Dendritic cell treated with granulocyte-macrophage colony-stimulating factor and Interleukin-4, amounts not matched to agents 40 ng/mL and 50 ng/mL, for 4 days (primary cell): ENCODE data around the gene ICA1.
A peak's percentile ranks its signal among the peaks of the same experiment; 100 is the strongest.
"Not testable (repeated sequence)": the region's sequence is repeated elsewhere in the genome, so short reads cannot be mapped to it uniquely, and the experiment has no call there.

Experiments used
- H3K27ac Mint-ChIP-seq: one replicate; pipeline ENCODE4 v1.8.0; 2022; ENCODE audit warnings: mild to moderate bottlenecking, mixed read lengths
- H3K27me3 Mint-ChIP-seq: one replicate; pipeline ENCODE4 v1.8.0; 2022; ENCODE audit warnings: mild to moderate bottlenecking, mixed read lengths
- H3K36me3 Mint-ChIP-seq: one replicate; pipeline ENCODE4 v1.8.0; 2022; ENCODE audit warnings: low read depth, mixed read lengths
- H3K4me1 Mint-ChIP-seq: one replicate; pipeline ENCODE4 v1.8.0; 2022; ENCODE audit warnings: low read depth, mixed read lengths
- H3K4me3 Mint-ChIP-seq: one replicate; pipeline ENCODE4 v1.8.0; 2022; ENCODE audit warnings: mild to moderate bottlenecking, moderate library complexity, mixed read lengths
- H3K9me3 Mint-ChIP-seq: one replicate; pipeline ENCODE4 v1.8.0; 2022; ENCODE audit warnings: mixed read lengths
- intact Hi-C: fragments of 100-400 bp; cut with micrococcal nuclease; formaldehyde crosslinking; loops from one replicate; pipeline ENCODE4 v1.15.0; 2022

The ICA1 gene

GRCh38 chr7:8261711-8262695 is at the start of gene ICA1:
ICA1 (minus strand) TSS chr7:8262167; CDS start chr7:8235926, 26,241 bp downstream.
- no peaks in the 10 kb centered on the region for H3K36me3 Mint-ChIP-seq
- H3K4me3 Mint-ChIP-seq, result peak within 1 kb of the TSS; percentile 82
- intact Hi-C loops, result no loop called here
- peaks cover 8% of the 10 kb centered on the region for H3K4me1 Mint-ChIP-seq
- peaks cover 7% of the 10 kb centered on the region for H3K9me3 Mint-ChIP-seq
- H3K27me3 Mint-ChIP-seq, result peaks cover 15% of the 10 kb centered on the region
- H3K27ac Mint-ChIP-seq, result peak within 1 kb of the TSS; percentile 67

GRCh38 chr7:8310876-8311275 is 48.9 kb upstream of the ICA1 start:
- Mint-ChIP-seq H3K36me3 (no peaks in the 10 kb centered on the region), H3K27ac (no peak overlapping the region), H3K4me3 (no peak overlapping the region), H3K9me3 (peaks cover 13% of the 10 kb centered on the region), H3K4me1 (no peaks in the 10 kb centered on the region), H3K27me3 (no peaks in the 10 kb centered on the region)
- intact Hi-C loops, result no loop called here

GRCh38 chr7:8305625-8306388 is 43.8 kb upstream of the ICA1 start:
- H3K4me1 Mint-ChIP-seq, result no peaks in the 10 kb centered on the region
- no peaks in the 10 kb centered on the region for H3K27me3 Mint-ChIP-seq
- H3K4me3 Mint-ChIP-seq, result no peak overlapping the region
- H3K9me3 Mint-ChIP-seq, result peaks cover 9% of the 10 kb centered on the region
- H3K27ac Mint-ChIP-seq, result no peak overlapping the region
- intact Hi-C loops, result no loop called here
- H3K36me3 Mint-ChIP-seq, result no peaks in the 10 kb centered on the region

- intact Hi-C loops, result no loop called here
- H3K36me3 Mint-ChIP-seq, result no peaks in the 10 kb centered on the region
- no peak overlapping the region for H3K27ac Mint-ChIP-seq
- H3K4me1 Mint-ChIP-seq, result no peaks in the 10 kb centered on the region
- no peaks in the 10 kb centered on the region for H3K27me3 Mint-ChIP-seq
- H3K4me3 Mint-ChIP-seq, result no peak overlapping the region
- H3K9me3 Mint-ChIP-seq, result peaks cover 9% of the 10 kb centered on the region
Measured at GRCh38 chr7:8305104-8305503, 43.1 kb upstream of the ICA1 start.

DNA sequence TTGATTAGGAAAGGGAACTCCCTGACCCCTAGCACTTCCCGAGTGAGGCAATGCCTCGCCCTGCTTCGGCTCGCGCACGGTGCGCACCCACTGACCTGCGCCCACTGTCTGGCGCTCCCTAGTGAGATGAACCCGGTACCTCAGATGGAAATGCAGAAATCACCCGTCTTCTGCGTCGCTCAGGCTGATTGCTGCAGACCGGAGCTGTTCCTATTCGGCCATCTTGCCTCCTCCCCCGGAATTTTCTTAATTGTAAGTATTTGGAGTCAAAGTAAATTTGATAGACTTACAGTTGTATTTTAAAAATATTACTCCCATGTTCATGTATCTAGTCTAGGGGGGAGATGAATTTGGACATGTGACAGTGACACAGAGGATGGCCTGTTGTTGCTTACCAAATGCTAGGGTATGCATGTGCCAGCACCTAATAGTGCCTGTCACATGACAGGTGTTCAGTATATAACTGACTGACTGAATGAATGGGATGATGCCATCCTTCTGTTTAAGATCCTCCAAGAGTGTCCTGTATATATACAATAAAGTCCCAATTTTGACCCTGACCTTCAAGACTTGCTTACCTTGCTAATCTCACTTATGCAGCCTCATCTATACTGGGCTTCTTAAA is 42.0 kb upstream of the ICA1 start:
- intact Hi-C loops, result no loop called here
- Mint-ChIP-seq H3K36me3 (no peaks in the 10 kb centered on the region), H3K4me1 (no peaks in the 10 kb centered on the region), H3K4me3 (no peak overlapping the region), H3K9me3 (peaks cover 9% of the 10 kb centered on the region), H3K27ac (no peak overlapping the region), H3K27me3 (no peaks in the 10 kb centered on the region)

GRCh38 chr7:8297023-8297422 is 35.1 kb upstream of the ICA1 start:
- H3K4me3 Mint-ChIP-seq, H3K27me3 Mint-ChIP-seq, H3K36me3 Mint-ChIP-seq, H3K4me1 Mint-ChIP-seq, H3K9me3 Mint-ChIP-seq, H3K27ac Mint-ChIP-seq: not testable (repeated sequence)
- intact Hi-C loops, result loop anchor here (5.0 to 10.0 kb wide), 3 partner anchors 80 to 702 kb away; no protein-coding TSS in a partner anchor

GRCh38 chr7:8296362-8296659 is 34.3 kb upstream of the ICA1 start:
- Mint-ChIP-seq H3K4me1 (no peaks in the 10 kb centered on the region), H3K4me3 (no peak overlapping the region), H3K27ac (no peak overlapping the region), H3K36me3 (no peaks in the 10 kb centered on the region), H3K9me3 (no peaks in the 10 kb centered on the region), H3K27me3 (peaks cover 3% of the 10 kb centered on the region)
- intact Hi-C loops, result loop anchor here (5.0 to 10.0 kb wide), 3 partner anchors 79 to 702 kb away; no protein-coding TSS in a partner anchor

DNA sequence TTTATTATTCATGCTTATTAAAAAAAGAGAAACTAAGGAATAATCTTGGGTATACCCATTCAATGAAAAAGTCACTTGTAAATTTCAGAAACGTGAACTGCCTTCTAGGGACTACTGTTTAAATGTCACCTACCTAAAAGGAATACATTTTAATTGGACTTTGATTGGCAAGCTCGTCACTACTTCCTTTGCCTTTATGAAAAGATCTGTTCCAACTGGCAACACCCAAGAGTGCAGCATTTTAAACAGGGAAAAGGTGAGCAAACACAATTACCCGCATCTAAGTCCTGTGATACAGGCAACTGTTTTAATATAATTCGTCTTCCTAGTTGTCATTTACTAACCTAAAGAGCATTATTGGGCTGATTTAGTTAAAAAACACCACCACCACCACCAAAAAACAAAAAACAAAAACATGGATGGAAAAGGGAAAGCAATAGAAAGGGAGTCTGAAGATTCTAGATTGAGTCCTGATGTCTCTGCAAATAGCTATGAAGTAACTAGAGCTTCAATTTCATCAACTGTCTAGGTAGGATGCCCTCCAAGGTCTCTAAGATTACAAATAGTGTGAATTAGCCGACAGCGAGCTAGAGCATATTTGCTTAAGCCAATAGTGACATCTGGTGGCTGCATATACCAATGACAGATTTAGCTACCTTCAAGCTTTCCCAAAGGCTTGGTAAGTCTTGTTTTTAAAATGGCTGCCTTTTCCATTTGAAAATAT is 33.8 kb upstream of the ICA1 start:
- Mint-ChIP-seq H3K4me3 (no peak overlapping the region), H3K27me3 (peaks cover 3% of the 10 kb centered on the region), H3K27ac (no peak overlapping the region), H3K9me3 (no peaks in the 10 kb centered on the region), H3K4me1 (no peaks in the 10 kb centered on the region), H3K36me3 (no peaks in the 10 kb centered on the region)
- intact Hi-C loops, result loop anchor here (5.0 to 10.0 kb wide), 3 partner anchors 78 to 701 kb away; no protein-coding TSS in a partner anchor

DNA sequence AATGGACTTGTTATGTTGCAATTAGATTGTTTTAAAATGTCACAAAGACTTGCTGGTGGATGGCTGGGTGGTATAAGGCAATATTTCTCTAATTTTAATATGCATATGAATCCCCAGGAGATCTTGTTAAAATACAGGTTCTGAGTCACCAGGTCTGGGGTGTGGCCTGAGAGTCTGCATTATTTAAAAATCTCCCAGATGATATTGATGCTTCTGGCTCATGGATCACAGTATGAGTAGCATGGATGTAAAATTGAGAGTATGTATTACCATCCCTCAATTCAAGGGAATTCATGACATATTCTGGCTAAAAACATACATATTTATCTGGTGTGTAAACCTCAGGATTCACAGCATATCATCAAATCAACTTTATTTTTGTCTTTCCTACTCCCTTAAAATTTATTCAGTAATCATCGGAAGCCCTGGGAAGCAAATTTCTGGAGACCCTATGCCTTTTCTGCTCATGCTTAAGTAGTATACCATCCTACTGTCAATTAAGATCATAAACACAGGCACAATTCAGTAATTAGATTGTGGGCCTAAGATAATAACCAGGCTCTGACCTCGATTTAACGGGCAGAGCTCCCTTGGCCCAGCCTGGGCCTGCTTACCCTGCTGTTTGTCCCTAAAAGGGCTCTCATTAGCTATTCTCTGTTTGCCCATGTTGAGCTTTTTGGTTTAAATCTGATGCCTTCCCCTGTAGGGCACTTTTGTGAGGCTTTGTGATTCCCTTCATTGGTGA is 29.6 kb upstream of the ICA1 start:
- Mint-ChIP-seq H3K4me1 (no peaks in the 10 kb centered on the region), H3K27me3 (peaks cover 3% of the 10 kb centered on the region), H3K9me3 (no peaks in the 10 kb centered on the region), H3K4me3 (no peak overlapping the region), H3K36me3 (no peaks in the 10 kb centered on the region), H3K27ac (no peak overlapping the region)
- intact Hi-C loops, result loop anchor here (10.0 kb wide), 1 partner anchor 697 kb away; no protein-coding TSS in a partner anchor

- H3K4me1 Mint-ChIP-seq, result no peaks in the 10 kb centered on the region
- H3K27ac Mint-ChIP-seq, result no peak overlapping the region
- no peaks in the 10 kb centered on the region for H3K36me3 Mint-ChIP-seq
- peaks cover 3% of the 10 kb centered on the region for H3K27me3 Mint-ChIP-seq
- intact Hi-C loops, result loop anchor here (10.0 kb wide), 1 partner anchor 696 kb away; no protein-coding TSS in a partner anchor
- H3K9me3 Mint-ChIP-seq, result no peaks in the 10 kb centered on the region
- H3K4me3 Mint-ChIP-seq, result no peak overlapping the region
Measured at GRCh38 chr7:8290645-8291308, 28.8 kb upstream of the ICA1 start.

DNA sequence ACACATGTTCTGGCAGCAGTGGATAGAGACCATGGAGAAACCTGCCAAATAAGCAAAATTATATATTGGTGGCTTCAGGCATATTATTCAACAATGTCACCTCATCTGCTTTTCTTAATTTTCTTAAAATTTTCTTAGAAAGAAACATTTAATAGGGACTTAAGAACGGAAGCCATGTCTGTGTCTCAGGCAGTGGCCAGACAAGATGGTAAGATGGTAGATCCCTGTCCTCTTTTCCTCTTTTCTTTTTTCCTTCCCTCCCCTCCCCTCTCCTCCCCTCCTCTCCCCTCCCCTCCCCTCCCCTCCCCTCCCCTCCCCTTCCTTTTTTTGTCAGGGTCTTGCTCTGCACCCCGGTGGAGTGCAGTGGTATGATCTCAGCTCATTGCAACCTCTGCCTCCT is 24.2 kb upstream of the ICA1 start:
- no peak overlapping the region for H3K4me3 Mint-ChIP-seq
- H3K27me3 Mint-ChIP-seq, result no peaks in the 10 kb centered on the region
- intact Hi-C loops, result no loop called here
- no peaks in the 10 kb centered on the region for H3K9me3 Mint-ChIP-seq
- no peaks in the 10 kb centered on the region for H3K4me1 Mint-ChIP-seq
- no peak overlapping the region for H3K27ac Mint-ChIP-seq
- no peaks in the 10 kb centered on the region for H3K36me3 Mint-ChIP-seq

GRCh38 chr7:8285155-8285554 is 23.2 kb upstream of the ICA1 start:
- no peaks in the 10 kb centered on the region for H3K9me3 Mint-ChIP-seq
- H3K27ac Mint-ChIP-seq, result no peak overlapping the region
- no peaks in the 10 kb centered on the region for H3K36me3 Mint-ChIP-seq
- H3K27me3 Mint-ChIP-seq, result no peaks in the 10 kb centered on the region
- intact Hi-C loops, result no loop called here
- H3K4me1 Mint-ChIP-seq, result no peaks in the 10 kb centered on the region
- no peak overlapping the region for H3K4me3 Mint-ChIP-seq
